Astrocyte of the spinal cord (primary cell): Measurements from ENCODE around the gene ARRDC1.
"Not testable (repeated sequence)": the region's sequence is repeated elsewhere in the genome, so short reads cannot be mapped to it uniquely, and the experiment has no call there.

Experiments
- DNase-seq: peaks from one replicate; pipeline ENCODE4 v3.0.0; 2011; ENCODE audit warnings: low read depth, low spot score
- H3K4me3 ChIP-seq: 2 replicates; pipeline ENCODE4 v1.5.1; 2011; ENCODE audit warnings: low read depth, mild to moderate bottlenecking, low read length, moderate library complexity
- in situ Hi-C: cut with HindIII; loops from 2 replicates; pipeline ENCODE4 v1.10.0; 2017; ENCODE audit warnings: low sequenced_read_pairs
- TF ChIP-seq, protein P1 (sequence below): IDR thresholded peaks from 2 replicates; pipeline ENCODE4 v1.5.1; 2012; ENCODE audit warnings: low read depth, mild to moderate bottlenecking, low read length, inconsistent platforms

Gene ARRDC1

DNA sequence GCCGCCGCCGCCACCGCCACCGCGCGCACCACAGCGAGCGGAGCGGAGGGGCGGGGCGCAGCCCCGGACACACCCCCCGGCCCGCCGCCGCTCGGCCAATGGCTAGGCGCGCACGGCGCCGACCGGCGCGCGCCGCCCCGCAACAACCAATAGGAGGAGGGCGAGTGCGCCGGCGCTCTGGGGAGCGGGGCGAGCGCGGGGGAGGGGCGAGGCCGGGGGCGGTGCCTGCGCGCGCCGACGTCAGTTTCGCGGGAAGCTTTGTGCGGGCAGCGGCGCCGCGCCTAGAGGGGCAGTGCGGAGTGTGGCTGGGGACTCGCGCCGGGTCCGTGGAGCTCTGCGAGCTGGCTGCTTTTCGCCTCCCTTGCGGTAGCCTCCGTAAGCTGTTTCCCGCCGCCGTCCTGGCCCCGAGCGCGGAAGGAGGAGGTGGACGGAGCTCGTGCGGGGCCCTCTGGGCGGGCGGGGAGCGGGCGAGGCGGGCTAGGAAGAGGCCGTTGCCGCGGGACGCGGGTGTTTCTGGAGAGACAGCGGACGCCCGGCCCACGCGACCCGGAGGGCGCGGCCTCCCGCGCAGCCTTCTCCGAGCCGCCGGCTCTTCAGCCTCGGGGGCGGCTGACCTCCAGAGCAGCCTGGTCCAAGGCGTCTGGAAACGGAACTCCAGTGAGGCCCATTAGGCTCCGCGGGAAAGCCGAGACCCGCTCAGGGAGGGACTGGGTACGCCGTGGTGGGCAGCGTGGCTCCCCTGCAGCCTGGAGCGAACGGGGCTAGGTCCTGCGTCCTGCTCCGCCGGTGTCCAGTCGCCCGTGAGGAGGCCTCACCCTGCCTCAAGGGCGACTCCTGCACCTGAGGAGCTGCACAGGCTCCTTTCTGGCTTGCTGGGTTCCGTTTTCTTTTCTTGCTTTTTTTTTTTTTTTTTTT is 14.8 kb upstream of the ARRDC1 start, which contains the start of gene ZMYND19:
TSS of gene ZMYND19 (minus strand) at position 44 of the 915 bp plus-strand sequence. CDS start 249 bp downstream, outside the sequence.
- DNase-seq: peak; percentile 80
- peak within 1 kb of the TSS; percentile 63 for H3K4me3 ChIP-seq
- TF ChIP-seq, protein P1, sequence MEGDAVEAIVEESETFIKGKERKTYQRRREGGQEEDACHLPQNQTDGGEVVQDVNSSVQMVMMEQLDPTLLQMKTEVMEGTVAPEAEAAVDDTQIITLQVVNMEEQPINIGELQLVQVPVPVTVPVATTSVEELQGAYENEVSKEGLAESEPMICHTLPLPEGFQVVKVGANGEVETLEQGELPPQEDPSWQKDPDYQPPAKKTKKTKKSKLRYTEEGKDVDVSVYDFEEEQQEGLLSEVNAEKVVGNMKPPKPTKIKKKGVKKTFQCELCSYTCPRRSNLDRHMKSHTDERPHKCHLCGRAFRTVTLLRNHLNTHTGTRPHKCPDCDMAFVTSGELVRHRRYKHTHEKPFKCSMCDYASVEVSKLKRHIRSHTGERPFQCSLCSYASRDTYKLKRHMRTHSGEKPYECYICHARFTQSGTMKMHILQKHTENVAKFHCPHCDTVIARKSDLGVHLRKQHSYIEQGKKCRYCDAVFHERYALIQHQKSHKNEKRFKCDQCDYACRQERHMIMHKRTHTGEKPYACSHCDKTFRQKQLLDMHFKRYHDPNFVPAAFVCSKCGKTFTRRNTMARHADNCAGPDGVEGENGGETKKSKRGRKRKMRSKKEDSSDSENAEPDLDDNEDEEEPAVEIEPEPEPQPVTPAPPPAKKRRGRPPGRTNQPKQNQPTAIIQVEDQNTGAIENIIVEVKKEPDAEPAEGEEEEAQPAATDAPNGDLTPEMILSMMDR: no peak
- in situ Hi-C loops: no loop called here

DNA sequence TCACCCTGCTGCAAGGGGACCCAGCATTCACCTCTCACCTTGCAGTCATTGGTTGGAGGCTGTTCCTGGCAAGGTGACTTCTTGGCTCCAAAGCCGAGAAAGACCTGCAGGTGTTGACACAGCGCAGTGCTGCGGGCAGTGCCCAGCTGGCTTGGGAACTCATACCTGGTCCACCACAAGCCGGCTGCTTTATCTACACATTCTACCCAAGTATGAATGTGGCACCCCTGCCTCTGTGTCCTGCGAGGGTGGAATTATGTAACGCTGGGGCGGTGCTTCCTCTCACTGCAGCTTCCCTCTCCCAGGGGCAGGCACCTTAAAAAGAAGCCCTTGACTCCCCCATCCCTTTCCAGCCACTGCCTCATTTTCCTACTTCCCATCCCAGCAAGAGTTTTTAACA is 12.7 kb upstream of the ARRDC1 start:
- in situ Hi-C loops: no loop called here
- TF ChIP-seq, protein P1: no peak
- no peak for DNase-seq
- H3K4me3 ChIP-seq: no peak overlapping the region

DNA sequence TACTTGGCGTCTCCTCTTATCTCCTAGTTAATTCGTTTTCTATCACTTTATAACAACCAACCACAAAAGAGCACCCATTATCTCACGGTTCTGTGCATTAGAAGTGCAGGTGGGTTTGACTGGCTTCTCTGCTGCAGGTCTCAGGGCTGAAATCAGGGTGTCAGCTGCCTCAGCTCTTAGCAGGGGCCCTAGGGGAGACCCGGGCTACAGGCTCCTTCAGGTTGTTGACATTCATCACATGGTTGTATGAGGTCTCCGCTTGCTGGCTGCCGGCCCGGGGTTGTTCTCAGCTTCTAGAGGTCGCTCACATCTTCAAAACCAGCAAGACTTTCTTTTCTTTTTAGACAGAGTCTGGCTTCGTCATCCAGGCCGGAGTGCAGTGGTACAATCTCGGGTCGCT is 12.3 kb upstream of the ARRDC1 start:
- TF ChIP-seq, protein P1: no peak
- no peak for DNase-seq
- no peak overlapping the region for H3K4me3 ChIP-seq
- in situ Hi-C loops: no loop called here

DNA sequence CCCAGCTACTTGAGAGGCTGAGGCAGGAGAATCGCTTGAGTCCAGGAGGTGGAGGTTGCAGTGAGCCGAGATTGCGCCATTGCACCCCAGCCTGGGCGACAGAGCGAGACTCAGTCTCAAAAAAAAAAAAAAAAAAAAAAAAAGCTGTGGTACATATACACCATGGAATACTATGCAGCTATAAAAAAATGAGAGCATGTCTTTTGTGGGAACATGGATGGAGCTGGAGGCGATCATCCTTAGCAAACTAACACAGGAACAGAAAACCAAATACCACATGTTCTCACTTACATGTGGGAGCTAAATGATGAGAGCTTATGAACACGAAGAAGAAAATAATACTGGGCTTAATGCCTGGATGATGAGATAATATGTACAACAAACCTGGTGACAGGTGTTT is 8.9 kb upstream of the ARRDC1 start:
- DNase-seq, H3K4me3 ChIP-seq, in situ Hi-C loops: not testable (repeated sequence)

DNA sequence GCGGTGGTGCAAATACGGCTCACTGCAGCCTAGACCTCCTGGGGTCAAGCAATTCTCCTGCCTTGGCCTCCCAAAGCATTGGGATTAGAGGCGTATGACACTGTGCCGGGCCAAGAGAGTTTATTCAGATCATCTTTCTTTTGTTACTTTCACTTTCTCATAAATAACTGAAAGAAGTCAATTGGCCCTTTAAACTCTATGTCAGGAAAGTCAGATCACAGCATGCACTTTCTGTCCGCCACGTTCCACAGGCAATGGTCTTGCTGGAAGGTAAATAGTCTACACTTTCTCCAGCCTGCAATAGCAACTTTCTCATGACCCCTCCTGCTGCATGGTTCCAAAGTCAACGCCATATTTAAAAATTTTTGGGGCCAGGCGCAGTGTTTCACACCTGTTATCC is 6.5 kb upstream of the ARRDC1 start:
- no peak overlapping the region for H3K4me3 ChIP-seq
- TF ChIP-seq, protein P1: no peak
- in situ Hi-C loops: no loop called here

DNA sequence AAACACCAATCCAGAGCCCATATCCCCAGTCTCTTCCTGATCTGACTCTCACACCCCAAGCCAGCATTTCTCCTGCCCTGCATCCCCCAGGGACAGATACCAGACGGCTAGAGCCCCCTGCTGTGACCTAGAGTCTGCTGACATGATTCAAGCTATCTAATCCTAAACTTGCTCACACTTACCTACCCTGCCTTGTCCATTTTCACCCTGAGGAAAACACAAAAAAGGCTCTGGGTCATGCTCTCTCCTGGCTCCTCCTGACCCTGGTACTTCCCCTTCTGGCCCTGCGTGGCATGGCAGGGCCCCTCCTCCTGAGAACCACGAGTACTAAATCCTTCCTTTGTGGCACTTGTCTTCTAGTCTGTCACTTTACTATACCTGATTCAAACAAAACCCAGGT is 2.8 kb upstream of the ARRDC1 start:
- H3K4me3 ChIP-seq: no peak overlapping the region
- in situ Hi-C loops: no loop called here
- no peak for DNase-seq
- TF ChIP-seq, protein P1: no peak

More for the DNA sequence above, 6.5 kb upstream of the ARRDC1 start:
- DNase-seq: no peak

DNA sequence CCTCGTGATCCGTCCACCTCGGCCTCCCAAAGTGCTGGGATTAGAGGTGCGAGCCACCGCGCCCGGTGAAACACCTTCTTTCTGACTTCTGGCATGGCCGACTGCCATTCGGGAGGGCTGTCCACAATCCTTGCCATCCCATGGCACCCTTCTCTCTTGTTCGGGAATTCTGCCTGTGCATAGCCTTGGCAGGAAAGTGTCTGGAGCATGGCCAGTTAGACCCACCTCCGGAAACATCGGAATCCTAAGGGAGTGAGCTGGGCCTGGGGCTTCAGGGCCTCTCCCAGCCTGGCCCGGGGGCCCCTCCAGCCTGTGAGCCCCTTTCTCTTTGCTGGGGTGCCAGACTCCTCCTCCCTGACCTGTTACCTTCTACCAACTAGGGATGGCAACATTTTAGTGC is 1.6 kb upstream of the ARRDC1 start:
- TF ChIP-seq, protein P1: no peak
- in situ Hi-C loops: no loop called here
- no peak for DNase-seq
- H3K4me3 ChIP-seq: no peak overlapping the region
